ENCODE measurements around the gene FOXO6.

The FOXO6 gene

DNA sequence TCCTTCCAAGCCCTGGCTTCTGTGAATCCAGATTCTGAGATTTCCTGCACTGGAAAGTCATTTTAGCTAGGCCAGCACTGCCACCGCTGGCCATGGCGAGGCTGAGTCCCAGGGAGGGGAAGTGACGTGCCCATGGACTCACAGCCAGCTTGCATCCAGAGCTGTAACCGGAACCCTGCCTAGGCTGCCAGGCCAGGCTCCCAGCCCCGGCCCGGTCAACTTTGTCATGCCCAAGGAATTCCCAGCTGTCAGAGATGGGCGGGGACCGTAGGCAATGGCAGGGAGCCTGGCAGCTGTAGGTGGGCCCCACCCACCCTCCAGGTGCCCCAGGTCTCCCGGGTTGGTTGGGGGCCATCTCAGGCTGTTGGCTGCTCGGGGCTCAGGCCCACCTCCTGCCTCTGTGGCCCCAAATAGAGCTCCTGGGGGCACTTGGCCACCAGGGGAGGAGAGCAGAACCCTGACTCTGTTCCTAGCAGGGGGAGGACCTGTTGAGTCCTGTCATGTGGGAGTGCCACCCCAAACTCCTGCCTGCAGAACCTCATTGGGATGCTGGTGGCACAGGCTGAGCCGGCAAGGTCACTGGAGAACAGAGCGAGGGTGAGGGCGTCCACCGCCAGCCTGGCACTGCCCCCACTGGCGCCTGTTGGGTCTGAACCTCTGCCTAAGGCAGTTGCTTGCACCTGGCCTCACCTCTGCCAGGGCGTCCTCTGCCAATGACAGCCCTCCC, 57.8 kb downstream of the FOXO6 start:
- H3K27me3 ChIP-seq (ENCODE audit: control insufficient read depth in 1 of 2, insufficient read depth in 2 of 2, low read length in 2 of 2) = no peaks in the 10 kb centered on the region
- no peaks in the 10 kb centered on the region for H3K9me3 ChIP-seq (ENCODE audit: control insufficient read depth in 2 of 2, low read length in 2 of 2)
- no peak overlapping the region for H3K27ac ChIP-seq (ENCODE audit: low read length)
- H3K4me1 ChIP-seq (ENCODE audit: control insufficient read depth, insufficient read depth, low read length) = peaks cover 12% of the 10 kb centered on the region
- H3K9ac ChIP-seq (ENCODE audit: low read length in 2 of 2) = no peak overlapping the region
- H3K36me3 ChIP-seq (ENCODE audit: control insufficient read depth in 2 of 2, insufficient read depth in 2 of 2, low read length in 2 of 2) = no peaks in the 10 kb centered on the region
- no peak overlapping the region for H3K4me3 ChIP-seq (ENCODE audit: low read length in 2 of 2)

DNA sequence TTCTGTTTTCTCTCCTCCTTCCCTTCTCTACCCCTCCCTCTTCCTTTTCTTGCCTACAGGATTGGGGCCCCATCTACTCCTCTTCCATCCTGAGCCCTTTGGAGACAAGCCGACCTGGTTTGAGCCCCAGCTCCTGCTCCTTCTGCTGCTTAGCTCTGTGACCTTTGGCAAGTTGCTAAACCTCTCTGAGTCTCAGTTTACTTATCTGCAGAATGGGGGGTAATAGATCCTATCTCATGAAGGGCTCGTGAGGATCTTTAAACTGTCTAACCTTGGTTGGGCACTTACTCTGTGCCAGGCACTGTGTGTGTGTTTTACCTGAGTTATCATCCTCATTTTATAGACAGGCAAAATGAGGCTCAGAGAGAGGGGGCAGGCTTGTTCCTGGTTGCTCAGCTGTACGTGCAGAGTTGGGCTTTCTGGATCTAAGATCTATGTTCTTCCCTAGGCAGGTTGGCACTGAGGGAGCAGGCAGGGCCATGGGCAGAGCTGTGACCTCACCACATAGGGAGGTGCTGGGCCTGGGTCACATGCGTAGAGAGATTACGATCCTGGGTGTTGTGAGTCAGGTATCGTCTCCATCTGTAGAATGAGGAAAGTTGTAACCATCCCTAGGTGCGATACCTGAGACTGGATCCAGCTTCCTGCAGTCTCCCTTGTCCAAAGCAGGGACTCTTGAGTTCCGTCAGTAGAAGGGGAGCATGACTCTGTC, 58.5 kb downstream of the FOXO6 start:
- no peaks in the 10 kb centered on the region for H3K9me3 ChIP-seq (ENCODE audit: control insufficient read depth in 2 of 2, low read length in 2 of 2)
- no peak overlapping the region for H3K27ac ChIP-seq (ENCODE audit: low read length)
- no peaks in the 10 kb centered on the region for H3K36me3 ChIP-seq (ENCODE audit: control insufficient read depth in 2 of 2, insufficient read depth in 2 of 2, low read length in 2 of 2)
- peaks cover 12% of the 10 kb centered on the region for H3K4me1 ChIP-seq (ENCODE audit: control insufficient read depth, insufficient read depth, low read length)
- H3K27me3 ChIP-seq (ENCODE audit: control insufficient read depth in 1 of 2, insufficient read depth in 2 of 2, low read length in 2 of 2) = no peaks in the 10 kb centered on the region
- H3K4me3 ChIP-seq (ENCODE audit: low read length in 2 of 2) = no peak overlapping the region
- no peak overlapping the region for H3K9ac ChIP-seq (ENCODE audit: low read length in 2 of 2)

DNA sequence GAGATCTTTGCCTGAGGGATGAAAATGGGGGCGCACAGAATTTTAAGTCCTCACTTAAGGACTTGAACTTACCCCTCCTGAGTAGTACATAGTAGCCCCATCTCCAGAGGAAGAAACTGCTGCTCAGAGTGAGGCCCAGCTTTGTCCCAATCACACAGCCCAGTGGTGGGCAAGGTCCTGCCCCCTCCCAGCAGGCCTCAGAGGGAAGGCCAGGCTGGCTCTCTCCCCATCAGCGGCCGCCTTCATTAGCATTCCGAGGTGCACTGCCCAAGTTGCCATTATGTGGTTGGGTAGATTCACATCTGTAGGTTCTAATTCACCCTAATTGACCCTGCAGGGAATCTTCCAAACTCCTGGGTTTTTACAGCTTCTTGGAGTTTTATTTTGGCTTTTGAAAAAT, 59.1 kb downstream of the FOXO6 start:
- no peaks in the 10 kb centered on the region for H3K9me3 ChIP-seq (ENCODE audit: control insufficient read depth in 2 of 2, low read length in 2 of 2)
- H3K27me3 ChIP-seq (ENCODE audit: control insufficient read depth in 1 of 2, insufficient read depth in 2 of 2, low read length in 2 of 2) = no peaks in the 10 kb centered on the region
- peaks cover 12% of the 10 kb centered on the region for H3K4me1 ChIP-seq (ENCODE audit: control insufficient read depth, insufficient read depth, low read length)
- H3K4me3 ChIP-seq (ENCODE audit: low read length in 2 of 2) = no peak overlapping the region
- H3K27ac ChIP-seq (ENCODE audit: low read length) = no peak overlapping the region
- no peaks in the 10 kb centered on the region for H3K36me3 ChIP-seq (ENCODE audit: control insufficient read depth in 2 of 2, insufficient read depth in 2 of 2, low read length in 2 of 2)
- no peak overlapping the region for H3K9ac ChIP-seq (ENCODE audit: low read length in 2 of 2)

DNA sequence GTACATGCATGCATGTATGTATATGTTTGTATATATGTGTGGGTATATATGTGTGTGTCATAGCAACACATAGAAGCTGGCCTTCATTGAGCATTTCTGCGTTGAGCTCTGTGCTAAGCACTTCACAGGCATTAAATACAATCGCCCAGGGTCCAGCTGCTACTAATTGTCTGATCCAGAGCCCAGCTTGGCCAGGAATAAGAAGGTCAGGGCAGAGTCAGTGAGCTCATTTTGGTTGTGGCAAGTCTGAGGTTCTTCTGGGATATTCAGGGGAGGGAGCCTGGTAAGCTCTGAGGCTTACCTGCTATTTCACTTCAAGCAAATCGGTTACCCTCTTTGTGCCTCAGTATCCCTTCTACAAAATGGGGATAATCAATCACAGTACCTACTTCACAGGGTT, 59.6 kb downstream of the FOXO6 start:
- Histone ChIP-seq H3K4me1 (ENCODE audit: control insufficient read depth, insufficient read depth, low read length) (peaks cover 12% of the 10 kb centered on the region), H3K27ac (ENCODE audit: low read length) (no peak overlapping the region), H3K4me3 (ENCODE audit: low read length in 2 of 2) (no peak overlapping the region), H3K36me3 (ENCODE audit: control insufficient read depth in 2 of 2, insufficient read depth in 2 of 2, low read length in 2 of 2) (no peaks in the 10 kb centered on the region), H3K27me3 (ENCODE audit: control insufficient read depth in 1 of 2, insufficient read depth in 2 of 2, low read length in 2 of 2) (no peaks in the 10 kb centered on the region), H3K9me3 (ENCODE audit: control insufficient read depth in 2 of 2, low read length in 2 of 2) (no peaks in the 10 kb centered on the region), H3K9ac (ENCODE audit: low read length in 2 of 2) (no peak overlapping the region)

DNA sequence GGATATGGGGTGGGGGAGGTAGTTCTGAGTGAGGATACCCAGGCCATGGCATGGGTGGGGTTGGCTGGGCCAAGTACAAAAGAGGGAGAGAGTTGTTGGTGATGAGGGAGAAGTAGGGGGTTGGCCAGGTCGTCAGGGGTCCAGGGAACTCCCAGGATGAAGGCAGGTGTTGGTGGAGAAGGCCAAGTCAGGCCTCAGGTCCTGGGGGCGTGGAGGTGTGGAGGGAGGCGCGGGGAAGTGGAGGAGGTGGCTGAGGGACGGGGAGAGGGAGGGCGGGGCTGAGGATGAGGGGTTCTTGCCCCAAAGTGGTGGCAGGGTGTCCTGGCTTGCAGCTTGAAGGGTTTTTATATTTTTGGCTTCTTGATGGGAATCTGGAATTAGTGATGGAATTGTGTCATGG, 61.1 kb downstream of the FOXO6 start:
- H3K27me3 ChIP-seq (ENCODE audit: control insufficient read depth in 1 of 2, insufficient read depth in 2 of 2, low read length in 2 of 2) = no peaks in the 10 kb centered on the region
- no peaks in the 10 kb centered on the region for H3K9me3 ChIP-seq (ENCODE audit: control insufficient read depth in 2 of 2, low read length in 2 of 2)
- H3K9ac ChIP-seq (ENCODE audit: low read length in 2 of 2) = no peak overlapping the region
- H3K4me1 ChIP-seq (ENCODE audit: control insufficient read depth, insufficient read depth, low read length) = peaks cover 12% of the 10 kb centered on the region
- no peaks in the 10 kb centered on the region for H3K36me3 ChIP-seq (ENCODE audit: control insufficient read depth in 2 of 2, insufficient read depth in 2 of 2, low read length in 2 of 2)
- H3K4me3 ChIP-seq (ENCODE audit: low read length in 2 of 2) = no peak overlapping the region
- no peak overlapping the region for H3K27ac ChIP-seq (ENCODE audit: low read length)

DNA sequence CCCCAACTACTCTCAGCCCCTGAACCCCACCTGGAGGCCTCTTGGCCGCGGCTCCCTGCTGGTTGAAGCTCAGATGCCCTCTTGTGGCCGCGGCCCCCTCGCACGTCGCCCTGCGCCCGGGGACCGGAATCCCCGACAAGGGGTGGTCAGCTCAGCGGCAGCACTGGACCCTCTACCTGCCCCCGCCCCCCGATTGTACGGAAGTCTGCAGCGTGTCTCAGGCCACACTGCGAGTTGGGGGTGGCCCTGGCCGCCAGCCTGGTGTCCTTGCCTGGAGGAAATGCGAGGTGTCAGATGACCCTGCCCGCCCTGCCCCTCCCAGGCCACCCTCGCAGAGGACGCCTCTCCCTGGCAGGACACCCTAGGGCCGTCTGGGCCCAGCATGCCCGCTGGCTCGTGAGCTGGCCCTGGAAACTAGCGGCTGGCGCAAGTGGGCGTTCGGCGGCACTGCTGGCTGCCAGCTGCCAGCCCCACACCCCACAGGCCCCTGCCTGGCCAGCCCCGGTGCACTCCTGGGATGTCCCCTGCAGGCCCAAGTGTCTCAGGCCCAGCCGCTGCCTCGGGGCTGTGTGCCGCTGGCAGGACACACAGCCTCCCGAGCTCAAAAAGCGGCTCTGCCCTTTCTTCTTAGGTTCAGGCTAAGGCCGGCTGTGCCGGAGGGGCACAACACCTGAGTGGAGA, 62.4 kb downstream of the FOXO6 start:
- Histone ChIP-seq H3K27ac (ENCODE audit: low read length) (no peak overlapping the region), H3K4me3 (ENCODE audit: low read length in 2 of 2) (no peak overlapping the region), H3K36me3 (ENCODE audit: control insufficient read depth in 2 of 2, insufficient read depth in 2 of 2, low read length in 2 of 2) (no peaks in the 10 kb centered on the region), H3K9ac (ENCODE audit: low read length in 2 of 2) (no peak overlapping the region), H3K27me3 (ENCODE audit: control insufficient read depth in 1 of 2, insufficient read depth in 2 of 2, low read length in 2 of 2) (no peaks in the 10 kb centered on the region), H3K9me3 (ENCODE audit: control insufficient read depth in 2 of 2, low read length in 2 of 2) (no peaks in the 10 kb centered on the region), H3K4me1 (ENCODE audit: control insufficient read depth, insufficient read depth, low read length) (peaks cover 11% of the 10 kb centered on the region)

DNA sequence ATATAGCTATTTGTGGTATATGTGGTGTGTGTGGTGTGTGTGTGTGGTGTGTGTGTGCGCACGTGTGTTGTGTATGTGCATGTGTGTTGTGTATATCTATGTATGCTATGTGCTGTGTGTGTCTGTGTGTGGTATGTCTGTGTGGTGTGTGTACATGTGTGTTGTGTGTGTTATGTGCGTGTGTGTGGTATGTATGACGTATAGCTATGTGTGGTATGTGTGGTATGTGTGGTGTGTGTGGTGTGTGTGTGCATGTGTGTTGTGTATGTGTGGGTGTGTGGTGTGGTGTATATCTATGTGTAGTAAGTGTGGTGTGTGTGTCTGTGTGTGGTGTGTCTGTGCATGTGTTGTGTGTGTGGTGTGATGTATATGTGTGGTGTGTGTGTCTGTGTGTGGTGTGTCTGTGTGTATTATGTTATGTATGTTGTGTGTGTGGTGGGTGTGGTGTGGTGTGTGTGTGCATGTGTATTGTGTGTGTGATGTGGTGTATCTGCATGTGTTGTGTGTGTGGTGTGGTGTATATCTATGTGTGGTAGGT, 63.4 kb downstream of the FOXO6 start:
- H3K9ac ChIP-seq (ENCODE audit: low read length in 2 of 2) = no peak overlapping the region
- H3K36me3 ChIP-seq (ENCODE audit: control insufficient read depth in 2 of 2, insufficient read depth in 2 of 2, low read length in 2 of 2) = no peaks in the 10 kb centered on the region
- H3K9me3 ChIP-seq (ENCODE audit: control insufficient read depth in 2 of 2, low read length in 2 of 2) = no peaks in the 10 kb centered on the region
- H3K4me1 ChIP-seq (ENCODE audit: control insufficient read depth, insufficient read depth, low read length) = peaks cover 11% of the 10 kb centered on the region
- H3K27me3 ChIP-seq (ENCODE audit: control insufficient read depth in 1 of 2, insufficient read depth in 2 of 2, low read length in 2 of 2) = no peaks in the 10 kb centered on the region
- no peak overlapping the region for H3K4me3 ChIP-seq (ENCODE audit: low read length in 2 of 2)
- H3K27ac ChIP-seq (ENCODE audit: low read length) = no peak overlapping the region

DNA sequence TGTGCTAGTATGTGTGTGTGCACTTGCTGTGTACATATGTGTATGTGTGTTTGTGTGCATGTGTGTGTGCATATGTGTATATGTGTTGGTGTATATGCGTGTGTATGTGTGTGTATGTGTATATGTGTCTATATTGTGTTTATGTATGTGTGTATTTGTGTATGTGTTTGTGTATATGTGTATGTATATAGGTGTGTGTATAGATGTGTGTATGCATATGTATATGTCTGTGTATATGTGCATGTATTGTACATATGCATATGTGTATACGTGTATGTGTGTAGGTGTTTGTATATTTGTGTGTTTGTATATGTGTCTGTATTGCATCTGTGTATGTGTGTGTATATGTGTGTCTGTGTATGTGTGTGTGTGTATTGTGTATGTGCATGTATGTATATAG, 64.1 kb downstream of the FOXO6 start:
- H3K36me3 ChIP-seq (ENCODE audit: control insufficient read depth in 2 of 2, insufficient read depth in 2 of 2, low read length in 2 of 2) = no peaks in the 10 kb centered on the region
- no peaks in the 10 kb centered on the region for H3K9me3 ChIP-seq (ENCODE audit: control insufficient read depth in 2 of 2, low read length in 2 of 2)
- H3K27ac ChIP-seq (ENCODE audit: low read length) = no peak overlapping the region
- no peaks in the 10 kb centered on the region for H3K27me3 ChIP-seq (ENCODE audit: control insufficient read depth in 1 of 2, insufficient read depth in 2 of 2, low read length in 2 of 2)
- no peak overlapping the region for H3K4me3 ChIP-seq (ENCODE audit: low read length in 2 of 2)
- H3K9ac ChIP-seq (ENCODE audit: low read length in 2 of 2) = no peak overlapping the region
- H3K4me1 ChIP-seq (ENCODE audit: control insufficient read depth, insufficient read depth, low read length) = peaks cover 16% of the 10 kb centered on the region

DNA sequence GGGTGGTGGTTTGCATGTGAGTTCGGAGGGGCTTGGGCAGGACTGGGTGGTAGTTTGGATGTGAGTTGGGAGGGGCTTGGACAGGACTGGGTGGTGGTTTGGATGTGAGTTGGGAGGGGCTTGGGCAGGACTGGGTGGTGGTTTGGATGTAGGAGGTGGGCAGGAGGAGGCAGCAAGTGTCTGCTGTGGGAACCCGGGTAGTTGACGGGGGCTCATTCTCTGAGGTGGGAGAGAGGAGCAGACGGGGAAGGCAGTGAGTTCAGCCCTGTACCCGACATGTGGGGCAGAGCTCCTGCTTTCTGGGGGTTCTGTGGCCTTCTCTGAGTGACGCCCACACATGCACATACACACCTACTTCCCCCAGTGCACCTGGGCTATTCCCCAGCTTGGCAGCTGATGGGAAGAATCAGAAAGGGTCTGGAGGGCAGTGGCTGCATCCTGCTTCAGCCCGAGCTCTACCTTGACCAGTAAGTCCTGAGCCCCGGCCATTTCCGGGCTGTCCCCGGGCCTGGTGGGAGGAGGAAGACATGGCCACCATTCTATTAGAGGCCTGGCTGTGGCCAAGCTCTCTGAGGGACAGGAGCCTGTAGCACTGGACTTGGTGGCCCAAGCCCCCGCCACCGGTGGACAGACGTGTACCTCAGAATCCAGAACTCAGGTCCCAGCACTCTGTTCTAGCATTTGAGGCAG, 65.1 kb downstream of the FOXO6 start:
- H3K9ac ChIP-seq (ENCODE audit: low read length in 2 of 2) = no peak overlapping the region
- peaks cover 22% of the 10 kb centered on the region for H3K4me1 ChIP-seq (ENCODE audit: control insufficient read depth, insufficient read depth, low read length)
- no peak overlapping the region for H3K4me3 ChIP-seq (ENCODE audit: low read length in 2 of 2)
- H3K27me3 ChIP-seq (ENCODE audit: control insufficient read depth in 1 of 2, insufficient read depth in 2 of 2, low read length in 2 of 2) = no peaks in the 10 kb centered on the region
- no peaks in the 10 kb centered on the region for H3K9me3 ChIP-seq (ENCODE audit: control insufficient read depth in 2 of 2, low read length in 2 of 2)
- H3K27ac ChIP-seq (ENCODE audit: low read length) = no peak overlapping the region
- H3K36me3 ChIP-seq (ENCODE audit: control insufficient read depth in 2 of 2, insufficient read depth in 2 of 2, low read length in 2 of 2) = no peaks in the 10 kb centered on the region

DNA sequence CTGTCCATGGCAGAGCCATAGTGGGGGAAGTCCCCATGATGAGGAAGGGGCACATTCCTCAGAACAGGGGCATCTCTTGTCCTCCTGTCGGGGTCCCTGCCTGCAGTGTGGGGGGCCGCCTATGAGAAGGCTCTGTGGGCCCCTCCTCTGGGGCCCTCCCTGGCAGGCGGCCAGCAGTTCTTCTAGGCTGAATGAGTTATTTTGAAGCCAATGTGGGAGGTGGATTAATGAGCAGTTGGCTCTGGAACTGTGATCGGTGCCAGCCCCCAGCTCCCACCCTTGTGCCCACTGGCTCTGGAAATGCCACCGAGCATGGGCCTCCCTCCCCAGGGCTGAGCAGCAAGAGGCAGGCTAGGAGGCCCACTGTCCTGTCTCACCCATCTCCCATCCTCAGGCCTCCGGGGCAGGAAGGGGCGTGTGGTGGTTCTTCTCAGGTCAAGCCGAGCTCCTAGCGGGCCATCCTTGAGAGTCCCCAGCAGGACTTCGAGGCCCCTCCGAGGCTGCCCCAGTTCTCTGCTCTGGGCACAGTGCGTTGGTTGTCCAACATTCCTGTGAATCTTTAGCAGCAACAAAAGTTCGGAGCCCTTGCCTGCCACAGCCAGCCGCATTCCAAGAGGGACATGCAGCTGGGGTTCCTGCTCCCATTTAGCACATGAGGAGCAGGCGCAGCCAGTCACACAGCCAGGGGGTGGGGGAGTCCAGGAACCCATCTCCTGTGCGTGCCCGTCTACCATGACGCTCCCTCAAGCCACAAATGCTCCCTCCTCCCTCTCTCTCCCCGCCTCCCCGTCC, 66.1 kb downstream of the FOXO6 start:
- peaks cover 30% of the 10 kb centered on the region for H3K4me1 ChIP-seq (ENCODE audit: control insufficient read depth, insufficient read depth, low read length)
- no peak overlapping the region for H3K9ac ChIP-seq (ENCODE audit: low read length in 2 of 2)
- no peaks in the 10 kb centered on the region for H3K9me3 ChIP-seq (ENCODE audit: control insufficient read depth in 2 of 2, low read length in 2 of 2)
- no peaks in the 10 kb centered on the region for H3K36me3 ChIP-seq (ENCODE audit: control insufficient read depth in 2 of 2, insufficient read depth in 2 of 2, low read length in 2 of 2)
- H3K27me3 ChIP-seq (ENCODE audit: control insufficient read depth in 1 of 2, insufficient read depth in 2 of 2, low read length in 2 of 2) = no peaks in the 10 kb centered on the region
- H3K4me3 ChIP-seq (ENCODE audit: low read length in 2 of 2) = no peak overlapping the region
- H3K27ac ChIP-seq (ENCODE audit: low read length) = no peak overlapping the region

Data from stomach smooth muscle (tissue), 2 donors.